Endodermal cell (in vitro differentiated cells): Measurements from ENCODE around the gene SRSF2. TPM values are rescaled to one million over a fixed set of nuclear protein-coding genes. Genes with fewer than 3 reads are reported as not detected.
A peak's percentile ranks its signal among the peaks of the same experiment; 100 is the strongest.

Source experiments
- DNase-seq: peaks from one replicate; pipeline ENCODE4 v3.0.0-alpha.2; 2017
- H3K27ac ChIP-seq: 2 replicates; pipeline ENCODE4 v1.5.1; 2013; ENCODE audit warnings: mild to moderate bottlenecking, low read depth, low read length, moderate library complexity
- H3K27me3 ChIP-seq: 2 replicates; pipeline ENCODE4 v1.6.1; 2013; ENCODE audit warnings: mild to moderate bottlenecking, low read length, moderate library complexity; ENCODE audit not compliant: insufficient read depth, control insufficient read depth, poor library complexity, severe bottlenecking
- H3K36me3 ChIP-seq: 2 replicates; pipeline ENCODE4 v1.7.0; 2013; ENCODE audit warnings: mild to moderate bottlenecking, low read length, moderate library complexity; ENCODE audit not compliant: control insufficient read depth, insufficient read depth
- H3K4me1 ChIP-seq: one replicate; pipeline ENCODE4 v1.7.0; 2013; ENCODE audit warnings: low read length; ENCODE audit not compliant: control insufficient read depth, insufficient read depth
- H3K4me3 ChIP-seq: 2 replicates; pipeline ENCODE4 v1.5.1; 2013; ENCODE audit warnings: mild to moderate bottlenecking, low read length, moderate library complexity
- H3K9ac ChIP-seq: 2 replicates; pipeline ENCODE4 v1.6.1; 2013; ENCODE audit warnings: mild to moderate bottlenecking, low read length, moderate library complexity; ENCODE audit not compliant: poor library complexity, severe bottlenecking; ENCODE audit errors: extremely low read depth
- H3K9me3 ChIP-seq: 2 replicates; pipeline ENCODE4 v1.6.1; 2013; ENCODE audit warnings: mild to moderate bottlenecking, low read length, moderate library complexity; ENCODE audit not compliant: control insufficient read depth
- H3K27ac Mint-ChIP-seq: 2 replicates; pipeline ENCODE4 v1.8.0; 2020; ENCODE audit warnings: mixed read lengths
- H3K27me3 Mint-ChIP-seq: 2 replicates; pipeline ENCODE4 v1.8.0; 2021; ENCODE audit warnings: mild to moderate bottlenecking, mixed read lengths; ENCODE audit not compliant: insufficient read depth
- H3K36me3 Mint-ChIP-seq: 2 replicates; pipeline ENCODE4 v1.8.0; 2020; ENCODE audit warnings: low read depth, mixed read lengths
- H3K4me1 Mint-ChIP-seq: 2 replicates; pipeline ENCODE4 v1.8.0; 2020; ENCODE audit warnings: mixed read lengths
- H3K4me3 Mint-ChIP-seq: 2 replicates; pipeline ENCODE4 v1.8.0; 2020; ENCODE audit warnings: mild to moderate bottlenecking, moderate library complexity, mixed read lengths
- H3K9me3 Mint-ChIP-seq: 2 replicates; pipeline ENCODE4 v1.8.0; 2020; ENCODE audit warnings: mild to moderate bottlenecking, mixed read lengths
- WGBS, 2 experiments: methylation state at CpG; one replicate each; pipeline versions ENCODE4 v1.1.5 to v1.1.7; 2013; ENCODE audit warnings: missing lambda C conversion rate in 2 of 2, mixed read lengths in 1 of 2; ENCODE audit not compliant: insufficient coverage in 1 of 2, insufficient read length in 1 of 2; 5-methylcytosine and 5-hydroxymethylcytosine counted together
- total RNA-seq, 2 donors: library from RNA; stranded (reverse); fragmentation: NEBNext Ultra II Directional in 1 of 2; extraction: Animal tissue kit (Norgen Biotek cat#: 25700) in 1 of 2; gene quantifications; 2 replicates in 1 of 2; 3 replicates in 1 of 2; pipeline ENCODE4 v1.2.1, GENCODE V29; 2021
- TF ChIP-seq, protein P1 (sequence below): fragments of 200-600 bp; sonication (generic); conservative IDR thresholded peaks from 2 replicates; pipeline ENCODE4 v1.5.0; 2021; ENCODE audit warnings: antibody characterized with exemption, mild to moderate bottlenecking

Gene SRSF2
- total RNA-seq, 2 donors from 2014 or later: 255 to 307 TPM

DNA sequence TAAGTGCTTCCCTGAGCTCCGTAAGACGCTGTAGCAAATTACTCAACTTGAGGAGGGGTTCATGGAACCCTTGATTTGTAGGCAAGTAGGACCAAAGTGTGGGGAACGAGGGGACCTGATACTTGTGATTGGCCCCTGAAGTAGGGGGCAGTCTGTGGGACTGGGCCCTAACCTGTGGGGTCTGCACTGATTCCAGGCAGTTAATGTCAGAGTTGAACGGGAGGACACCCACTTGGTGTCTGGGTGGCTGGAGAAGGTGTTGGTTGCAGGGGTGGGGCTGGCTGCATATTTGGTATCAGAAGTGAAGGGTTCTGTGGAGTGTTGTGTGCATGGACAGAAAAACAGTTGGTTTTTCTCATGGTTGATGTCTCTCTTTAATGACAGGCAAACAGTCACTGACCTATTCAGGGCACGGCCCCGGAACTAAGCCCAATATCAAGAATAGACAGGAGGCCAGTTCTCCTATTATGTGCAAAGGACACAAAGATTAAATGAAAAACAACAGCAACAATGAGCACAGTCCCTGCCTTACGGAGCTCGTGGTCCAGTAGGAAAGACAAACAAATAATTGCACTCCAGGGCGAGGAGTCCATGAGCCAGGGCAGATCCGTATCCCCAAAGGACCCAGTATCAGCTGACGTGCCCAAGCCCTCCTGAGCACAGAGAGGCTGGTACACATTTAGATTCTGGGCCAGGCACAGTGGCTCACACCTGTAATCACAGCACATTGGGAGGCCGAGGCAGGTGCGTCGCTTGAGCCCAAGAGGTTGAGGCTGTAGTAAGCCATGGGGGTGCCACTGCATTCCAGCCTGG lies 45.5 kb downstream of the SRSF2 start:
- no peaks in the 10 kb centered on the region for H3K9me3 ChIP-seq
- H3K4me1 Mint-ChIP-seq: peaks cover 5% of the 10 kb centered on the region
- no peaks in the 10 kb centered on the region for H3K36me3 ChIP-seq
- no peaks in the 10 kb centered on the region for H3K9me3 Mint-ChIP-seq
- H3K9ac ChIP-seq: no peak overlapping the region
- H3K36me3 Mint-ChIP-seq: peaks cover 7% of the 10 kb centered on the region
- H3K27ac ChIP-seq: no peak overlapping the region
- peak; percentile 38 for DNase-seq
- no peaks in the 10 kb centered on the region for H3K27me3 Mint-ChIP-seq
- 95 to 97% methylated on average over 9 to 14 of the region's 14 CpGs for WGBS, 2 experiments
- no peaks in the 10 kb centered on the region for H3K4me1 ChIP-seq
- no peak overlapping the region for H3K4me3 Mint-ChIP-seq
- H3K4me3 ChIP-seq: no peak overlapping the region
- TF ChIP-seq, protein P1, sequence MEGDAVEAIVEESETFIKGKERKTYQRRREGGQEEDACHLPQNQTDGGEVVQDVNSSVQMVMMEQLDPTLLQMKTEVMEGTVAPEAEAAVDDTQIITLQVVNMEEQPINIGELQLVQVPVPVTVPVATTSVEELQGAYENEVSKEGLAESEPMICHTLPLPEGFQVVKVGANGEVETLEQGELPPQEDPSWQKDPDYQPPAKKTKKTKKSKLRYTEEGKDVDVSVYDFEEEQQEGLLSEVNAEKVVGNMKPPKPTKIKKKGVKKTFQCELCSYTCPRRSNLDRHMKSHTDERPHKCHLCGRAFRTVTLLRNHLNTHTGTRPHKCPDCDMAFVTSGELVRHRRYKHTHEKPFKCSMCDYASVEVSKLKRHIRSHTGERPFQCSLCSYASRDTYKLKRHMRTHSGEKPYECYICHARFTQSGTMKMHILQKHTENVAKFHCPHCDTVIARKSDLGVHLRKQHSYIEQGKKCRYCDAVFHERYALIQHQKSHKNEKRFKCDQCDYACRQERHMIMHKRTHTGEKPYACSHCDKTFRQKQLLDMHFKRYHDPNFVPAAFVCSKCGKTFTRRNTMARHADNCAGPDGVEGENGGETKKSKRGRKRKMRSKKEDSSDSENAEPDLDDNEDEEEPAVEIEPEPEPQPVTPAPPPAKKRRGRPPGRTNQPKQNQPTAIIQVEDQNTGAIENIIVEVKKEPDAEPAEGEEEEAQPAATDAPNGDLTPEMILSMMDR: no peak
- H3K27me3 ChIP-seq: no peaks in the 10 kb centered on the region
- no peak overlapping the region for H3K27ac Mint-ChIP-seq

DNA sequence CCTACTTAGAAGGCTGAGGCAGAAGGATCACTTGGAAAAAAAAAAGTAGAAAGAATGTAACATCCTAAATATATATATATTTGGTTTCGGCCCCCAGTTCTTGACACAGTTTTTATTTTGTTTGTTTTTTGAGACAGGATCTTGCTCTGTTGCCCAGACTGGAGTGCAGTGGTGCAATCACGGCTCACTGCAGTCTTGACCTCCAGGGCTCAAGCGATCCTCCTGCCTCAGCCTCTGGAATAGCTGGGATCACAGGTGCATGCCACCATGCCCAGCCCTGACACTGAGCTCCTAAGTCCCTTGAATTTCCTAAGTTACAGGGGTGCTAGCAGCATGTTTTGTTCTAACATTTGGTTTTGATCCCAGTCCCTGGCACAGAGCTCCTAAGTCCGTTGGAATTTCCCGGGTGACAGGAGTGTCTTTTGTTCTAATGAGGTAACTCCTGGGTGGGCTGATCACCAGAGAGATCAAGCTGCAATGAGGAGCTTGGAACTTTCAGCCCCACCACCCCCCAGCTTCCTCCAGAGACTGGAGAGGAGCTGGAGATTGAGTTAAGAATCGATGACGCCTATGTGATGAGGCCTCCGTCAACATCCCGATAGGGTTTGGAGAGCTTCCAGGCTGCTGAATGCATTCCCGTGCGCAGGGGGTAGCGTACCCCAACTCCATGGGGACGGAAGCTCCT lies 46.4 kb downstream of the SRSF2 start:
- H3K9ac ChIP-seq: no peak overlapping the region
- 91 to 94% methylated on average over 9 to 13 of the region's 13 CpGs for WGBS, 2 experiments
- no peaks in the 10 kb centered on the region for H3K27me3 ChIP-seq
- H3K27ac ChIP-seq: no peak overlapping the region
- H3K27me3 Mint-ChIP-seq: no peaks in the 10 kb centered on the region
- peaks cover 7% of the 10 kb centered on the region for H3K36me3 Mint-ChIP-seq
- no peak overlapping the region for H3K27ac Mint-ChIP-seq
- H3K4me1 ChIP-seq: no peaks in the 10 kb centered on the region
- no peak overlapping the region for H3K4me3 Mint-ChIP-seq
- H3K4me3 ChIP-seq: no peak overlapping the region
- no peak for DNase-seq
- peaks cover 5% of the 10 kb centered on the region for H3K4me1 Mint-ChIP-seq
- TF ChIP-seq, protein P1: no peak
- H3K9me3 Mint-ChIP-seq: no peaks in the 10 kb centered on the region
- no peaks in the 10 kb centered on the region for H3K9me3 ChIP-seq
- H3K36me3 ChIP-seq: no peaks in the 10 kb centered on the region

DNA sequence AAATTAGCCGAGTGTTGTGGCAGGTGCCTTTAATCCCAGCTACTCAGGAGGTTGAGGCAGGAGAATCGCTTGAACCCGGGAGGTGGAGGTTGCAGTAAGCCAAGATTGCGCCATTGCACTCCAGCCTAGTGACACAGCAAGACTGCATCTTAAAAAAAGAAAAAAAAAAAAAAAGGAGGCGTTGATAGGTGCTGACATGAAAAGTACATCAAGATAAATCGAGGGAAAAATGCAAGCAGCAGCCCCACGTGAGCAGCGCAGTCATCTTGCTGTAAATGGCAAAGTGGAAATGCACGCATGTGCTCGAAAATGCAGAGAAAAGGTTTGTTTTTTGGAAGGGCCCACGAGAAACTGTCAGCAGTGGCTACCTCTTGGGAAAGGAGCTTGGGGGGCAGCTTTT lies 47.3 kb downstream of the SRSF2 start:
- TF ChIP-seq, protein P1: no peak
- H3K27me3 ChIP-seq: no peaks in the 10 kb centered on the region
- no peak overlapping the region for H3K27ac Mint-ChIP-seq
- no peaks in the 10 kb centered on the region for H3K27me3 Mint-ChIP-seq
- H3K27ac ChIP-seq: no peak overlapping the region
- H3K36me3 ChIP-seq: no peaks in the 10 kb centered on the region
- WGBS, 2 experiments: 96% methylated on average over 11 of the region's 11 CpGs
- no peak overlapping the region for H3K4me3 ChIP-seq
- no peak overlapping the region for H3K4me3 Mint-ChIP-seq
- no peak overlapping the region for H3K9ac ChIP-seq
- no peaks in the 10 kb centered on the region for H3K4me1 ChIP-seq
- H3K36me3 Mint-ChIP-seq: peaks cover 5% of the 10 kb centered on the region
- no peaks in the 10 kb centered on the region for H3K9me3 Mint-ChIP-seq
- H3K4me1 Mint-ChIP-seq: peaks cover 5% of the 10 kb centered on the region
- no peaks in the 10 kb centered on the region for H3K9me3 ChIP-seq
- no peak for DNase-seq
